Neuronal stem cell (in vitro differentiated cells): ENCODE measurements around the gene RUNX2.

Experiments
- DNase-seq: peaks from one replicate; pipeline ENCODE4 v3.0.0-alpha.2; 2013; ENCODE audit warnings: low spot score
- H2AFZ ChIP-seq: one replicate; pipeline ENCODE4 v1.6.1; 2013; ENCODE audit warnings: mild to moderate bottlenecking, low read length, inconsistent platforms
- H2AK5ac ChIP-seq: 2 replicates; pipeline ENCODE4 v1.6.1; 2013; ENCODE audit warnings: low read depth, mild to moderate bottlenecking, inconsistent platforms, low read length, moderate library complexity, mixed read lengths
- H2BK120ac ChIP-seq: 2 replicates; pipeline ENCODE4 v1.6.1; 2013; ENCODE audit warnings: low read depth, mild to moderate bottlenecking, inconsistent platforms, low read length, moderate library complexity, mixed read lengths
- H2BK12ac ChIP-seq: one replicate; pipeline ENCODE4 v1.6.1; 2013; ENCODE audit warnings: low read length, inconsistent platforms
- H2BK15ac ChIP-seq: 2 replicates; pipeline ENCODE4 v1.6.1; 2013; ENCODE audit warnings: mild to moderate bottlenecking, low read length, inconsistent platforms, mixed read lengths
- H2BK5ac ChIP-seq: one replicate; pipeline ENCODE4 v1.6.1; 2013; ENCODE audit warnings: inconsistent platforms, mild to moderate bottlenecking, low read length, moderate library complexity
- H3K14ac ChIP-seq: one replicate; pipeline ENCODE4 v1.6.1; 2013; ENCODE audit warnings: low read length, inconsistent platforms
- H3K18ac ChIP-seq: 2 replicates; pipeline ENCODE4 v1.6.1; 2013; ENCODE audit warnings: low read length, inconsistent platforms
- H3K23ac ChIP-seq: 2 replicates; pipeline ENCODE4 v1.6.1; 2013; ENCODE audit warnings: low read depth, mild to moderate bottlenecking, mixed read lengths, low read length, inconsistent platforms; ENCODE audit not compliant: poor library complexity
- H3K27ac ChIP-seq: replicated peaks from 3 replicates; pipeline ENCODE4 v1.5.1; 2013; ENCODE audit warnings: low read length, inconsistent platforms
- H3K27me3 ChIP-seq, 3 experiments: 2 replicates each; pipeline ENCODE4 v1.6.1; 2013; ENCODE audit warnings: low read length in 3 of 3, mild to moderate bottlenecking in 2 of 3, inconsistent platforms in 1 of 3, low read depth in 1 of 3, mixed read lengths in 1 of 3, moderate library complexity in 1 of 3; ENCODE audit not compliant: control insufficient read depth in 3 of 3, insufficient read depth in 3 of 3
- H3K36me3 ChIP-seq, 2 donors: replicated peaks in 1 of 2; 2 replicates each; pipeline ENCODE4 v1.6.1; 2013; ENCODE audit warnings: low read length in 2 of 2; ENCODE audit not compliant: control insufficient read depth in 2 of 2, insufficient read depth in 2 of 2
- H3K4ac ChIP-seq: 2 replicates; pipeline ENCODE4 v1.6.1; 2013; ENCODE audit warnings: inconsistent platforms, mild to moderate bottlenecking, low read length, moderate library complexity
- H3K4me1 ChIP-seq, 2 donors: 1 replicate in 1 of 2; 2 replicates in 1 of 2; pipeline ENCODE4 v1.6.1; 2013; ENCODE audit warnings: low read length in 2 of 2, low read depth in 1 of 2; ENCODE audit not compliant: control insufficient read depth in 2 of 2, insufficient read depth in 1 of 2
- H3K4me2 ChIP-seq: one replicate; pipeline ENCODE4 v1.6.1; 2013; ENCODE audit warnings: mild to moderate bottlenecking, low read length, inconsistent platforms; ENCODE audit not compliant: insufficient read depth, poor library complexity, severe bottlenecking
- H3K4me3 ChIP-seq, 2 donors: 2 replicates each; pipeline ENCODE4 v1.5.1; 2013; ENCODE audit warnings: low read length in 2 of 2, mild to moderate bottlenecking in 2 of 2, inconsistent platforms in 1 of 2, moderate library complexity in 1 of 2
- H3K79me1 ChIP-seq: one replicate; pipeline ENCODE4 v1.6.1; 2013; ENCODE audit warnings: low read depth, mild to moderate bottlenecking, inconsistent platforms, low read length, moderate library complexity
- H3K9ac ChIP-seq: one replicate; pipeline ENCODE4 v1.6.1; 2013; ENCODE audit warnings: mild to moderate bottlenecking, low read depth, low read length, inconsistent platforms; ENCODE audit not compliant: poor library complexity
- H3K9me3 ChIP-seq, 2 donors: replicated peaks in 1 of 2; 2 replicates each; pipeline versions ENCODE3 to v1.6.1; 2013; ENCODE audit warnings: low read length in 2 of 2, mild to moderate bottlenecking in 2 of 2, inconsistent platforms in 1 of 2, low read depth in 1 of 2, mixed read lengths in 1 of 2, moderate library complexity in 1 of 2; ENCODE audit not compliant: control insufficient read depth in 2 of 2, insufficient read depth in 1 of 2
- H4K8ac ChIP-seq: one replicate; pipeline ENCODE4 v1.6.1; 2013; ENCODE audit warnings: low read depth, mild to moderate bottlenecking, inconsistent platforms, low read length, moderate library complexity
- H4K91ac ChIP-seq: one replicate; pipeline ENCODE4 v1.6.1; 2013; ENCODE audit warnings: low read length, low read depth, mild to moderate bottlenecking, inconsistent platforms; ENCODE audit not compliant: poor library complexity
- WGBS, 2 donors: extraction: QIAGEN DNeasy Blood & Tissue Kit; methylation state at CpG; one replicate each; pipeline ENCODE4 v1.1.7; 2013; ENCODE audit warnings: missing lambda C conversion rate in 2 of 2, mixed read lengths in 1 of 2; ENCODE audit not compliant: insufficient read length in 2 of 2, insufficient replicate concordance in 1 of 2; ENCODE audit errors: extremely low coverage in 2 of 2; 5-methylcytosine and 5-hydroxymethylcytosine counted together

The RUNX2 gene

DNA sequence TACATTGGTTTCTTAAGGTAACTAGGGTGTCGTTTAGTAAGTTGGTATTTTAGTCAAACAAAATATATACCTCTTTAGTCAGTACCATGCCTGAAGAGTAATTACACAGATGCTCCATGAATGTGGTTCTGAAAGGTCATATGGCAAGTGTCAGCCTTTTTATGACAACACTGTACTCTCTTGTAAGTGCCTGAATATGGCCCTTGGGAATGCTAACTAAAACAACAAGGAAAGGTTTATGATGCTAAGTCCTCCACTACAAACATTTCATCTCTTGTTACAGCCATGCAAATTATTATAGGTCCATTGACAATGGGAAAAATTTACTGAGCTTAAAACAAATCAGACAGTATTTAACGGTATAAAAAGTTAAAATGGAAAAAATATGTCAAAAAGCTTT lies 88.6 kb downstream of the RUNX2 start:
- H3K4me2 ChIP-seq, result no peak overlapping the region
- H3K4me1 ChIP-seq, result peaks cover 7 to 11% of the 10 kb centered on the region in 2 donors
- peaks cover 0 to 27% (median 5%) of the 10 kb centered on the region in 3 experiments for H3K27me3 ChIP-seq
- H3K36me3 ChIP-seq, result peaks cover 0 to 2% of the 10 kb centered on the region in 2 donors
- WGBS, 2 donors, result no CpG with 5 or more reads among the region's 2 CpGs
- H3K14ac ChIP-seq, result no peak overlapping the region
- no peak overlapping the region for H3K4ac ChIP-seq
- H3K9me3 ChIP-seq, result no peaks in the 10 kb centered on the region
- H3K79me1 ChIP-seq, result peaks cover 4% of the 10 kb centered on the region
- H3K9ac ChIP-seq, result no peak overlapping the region
- no peak overlapping the region for H2AFZ ChIP-seq
- no peak overlapping the region for H2BK15ac ChIP-seq
- no peak overlapping the region for H3K27ac ChIP-seq
- no peak overlapping the region for H3K18ac ChIP-seq
- no peak overlapping the region for H2BK5ac ChIP-seq
- no peak overlapping the region for H3K23ac ChIP-seq
- no peak overlapping the region for H4K91ac ChIP-seq
- H2AK5ac ChIP-seq, result no peak overlapping the region
- H3K4me3 ChIP-seq, result no peak overlapping the region
- DNase-seq, result no peak
- no peak overlapping the region for H2BK120ac ChIP-seq
- no peak overlapping the region for H4K8ac ChIP-seq
- no peak overlapping the region for H2BK12ac ChIP-seq

DNA sequence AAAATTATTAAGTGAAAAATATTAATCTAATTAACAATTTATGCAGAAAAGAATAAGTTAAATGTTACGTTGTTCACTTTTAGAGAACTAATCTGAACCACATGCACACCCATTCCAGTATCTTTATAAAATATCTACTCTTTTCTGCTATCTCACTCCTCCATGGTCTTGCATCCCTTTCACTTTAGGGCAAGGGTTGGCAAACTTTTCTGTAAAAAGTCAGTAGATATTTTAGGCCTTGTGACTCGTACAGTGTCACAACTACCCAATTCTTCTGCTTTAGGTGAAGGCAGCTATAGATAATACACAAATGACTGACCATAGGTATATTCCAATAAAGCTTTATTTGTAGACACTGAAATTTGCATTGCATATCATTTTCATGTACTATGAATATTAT lies 89.3 kb downstream of the RUNX2 start:
- no peak overlapping the region for H3K23ac ChIP-seq
- no peak for DNase-seq
- H2BK120ac ChIP-seq, result no peak overlapping the region
- H2BK5ac ChIP-seq, result no peak overlapping the region
- H3K27ac ChIP-seq, result no peak overlapping the region
- peaks cover 0 to 32% (median 5%) of the 10 kb centered on the region in 3 experiments for H3K27me3 ChIP-seq
- H2AFZ ChIP-seq, result no peak overlapping the region
- H2BK12ac ChIP-seq, result no peak overlapping the region
- peaks cover 0 to 2% of the 10 kb centered on the region in 2 donors for H3K36me3 ChIP-seq
- no peak overlapping the region for H2AK5ac ChIP-seq
- H3K4me2 ChIP-seq, result no peak overlapping the region
- no peak overlapping the region for H3K18ac ChIP-seq
- no peak overlapping the region for H2BK15ac ChIP-seq
- no peak overlapping the region for H3K4me3 ChIP-seq
- peaks cover 7 to 11% of the 10 kb centered on the region in 2 donors for H3K4me1 ChIP-seq
- H4K91ac ChIP-seq, result no peak overlapping the region
- H3K4ac ChIP-seq, result no peak overlapping the region
- H3K14ac ChIP-seq, result no peak overlapping the region
- peaks cover 4% of the 10 kb centered on the region for H3K79me1 ChIP-seq
- no peaks in the 10 kb centered on the region for H3K9me3 ChIP-seq
- no peak overlapping the region for H3K9ac ChIP-seq
- no CpG with 5 or more reads among the region's 2 CpGs for WGBS, 2 donors
- no peak overlapping the region for H4K8ac ChIP-seq

DNA sequence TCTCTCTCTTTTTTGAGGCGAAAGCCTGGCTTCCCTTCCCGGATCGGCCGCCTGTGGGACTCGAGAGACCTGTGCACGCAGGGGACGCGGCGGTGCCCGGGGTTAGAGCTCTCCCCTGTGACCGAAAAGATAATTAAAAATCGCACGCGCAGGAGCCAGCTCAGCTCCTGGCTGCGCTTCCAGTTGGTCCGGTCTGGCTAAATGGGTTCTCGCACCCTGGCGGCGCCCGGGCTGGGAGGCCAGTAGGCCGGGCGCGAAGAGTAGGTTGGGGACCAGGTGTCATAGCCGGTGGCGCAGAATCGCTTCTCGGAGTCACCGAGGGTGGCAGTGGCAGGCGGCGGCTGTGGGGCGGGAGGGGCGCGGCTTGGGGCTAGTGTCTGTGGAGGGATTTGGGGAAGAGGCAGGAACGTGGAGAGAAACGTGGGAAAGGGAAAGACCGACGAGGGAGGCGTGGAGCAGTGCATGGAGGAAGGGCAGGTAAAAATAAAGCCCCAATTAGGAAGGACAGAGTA lies 91.5 kb downstream of the RUNX2 start:
- no peak overlapping the region for H3K14ac ChIP-seq
- H3K79me1 ChIP-seq, result peaks cover 4% of the 10 kb centered on the region
- no peaks in the 10 kb centered on the region for H3K9me3 ChIP-seq
- H2BK12ac ChIP-seq, result no peak overlapping the region
- H3K27ac ChIP-seq, result no peak overlapping the region
- H4K91ac ChIP-seq, result no peak overlapping the region
- H3K18ac ChIP-seq, result peak overlapping the region; percentile 59
- H2BK15ac ChIP-seq, result no peak overlapping the region
- peak overlapping the region; percentile 38 for H2AFZ ChIP-seq
- peaks cover 0 to 52% (median 15%) of the 10 kb centered on the region in 3 experiments for H3K27me3 ChIP-seq
- peaks cover 0 to 2% of the 10 kb centered on the region in 2 donors for H3K36me3 ChIP-seq
- H3K23ac ChIP-seq, result no peak overlapping the region
- no peak overlapping the region for H3K9ac ChIP-seq
- H3K4me2 ChIP-seq, result peak overlapping the region; percentile 58
- peak overlapping the region in 1 of 2 donors; percentile 73 for H3K4me3 ChIP-seq
- H2BK120ac ChIP-seq, result no peak overlapping the region
- peak; percentile 26 for DNase-seq
- WGBS, 2 donors, result no CpG with 5 or more reads among the region's 38 CpGs
- no peak overlapping the region for H2AK5ac ChIP-seq
- H4K8ac ChIP-seq, result no peak overlapping the region
- H3K4ac ChIP-seq, result no peak overlapping the region
- H3K4me1 ChIP-seq, result peaks cover 8 to 11% of the 10 kb centered on the region in 2 donors
- peak overlapping the region; percentile 19 for H2BK5ac ChIP-seq

DNA sequence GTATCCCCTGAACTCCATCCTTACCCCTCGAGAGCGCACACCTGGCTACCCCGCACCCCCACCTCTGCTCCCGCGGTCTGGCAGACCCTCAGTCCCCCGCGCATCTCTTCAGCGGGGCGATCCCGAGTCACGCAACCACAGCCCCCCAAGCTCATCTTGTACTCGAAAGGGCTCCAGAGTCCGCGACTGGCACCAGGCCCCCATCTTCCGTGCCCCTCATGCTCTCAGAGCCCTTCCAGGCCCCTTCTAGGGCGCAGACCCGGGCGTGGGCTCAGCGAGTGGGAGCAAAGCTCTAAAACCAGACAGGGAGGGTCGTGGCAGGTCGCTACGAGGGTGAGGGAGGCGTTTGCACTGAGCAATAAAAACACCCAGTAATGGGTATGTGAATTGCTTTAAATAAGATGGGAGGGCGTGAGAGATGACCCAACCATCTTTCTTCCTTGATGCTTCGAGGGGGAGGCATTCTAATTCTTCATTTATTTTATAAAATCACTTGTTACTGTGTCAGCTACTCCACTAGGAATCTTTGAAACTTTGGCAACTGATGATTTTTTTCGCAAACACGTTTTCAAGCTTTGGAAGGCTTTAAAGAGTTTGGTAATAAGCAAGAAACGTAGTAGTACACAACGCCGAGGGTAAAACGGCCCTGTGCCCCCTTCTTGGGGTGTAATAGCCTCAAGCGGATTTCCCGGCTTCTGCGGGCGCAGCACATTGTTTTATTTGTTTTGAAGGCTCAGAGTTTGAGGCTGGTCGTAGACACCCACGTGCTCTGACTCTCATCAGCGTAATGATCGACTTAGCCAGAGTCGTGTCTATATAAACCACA lies 92.2 kb downstream of the RUNX2 start:
- H3K4me3 ChIP-seq, result peak overlapping the region; percentile 56 to 73
- no peak overlapping the region for H3K27ac ChIP-seq
- H2BK15ac ChIP-seq, result peak overlapping the region; percentile 69
- H3K4ac ChIP-seq, result no peak overlapping the region
- peak overlapping the region; percentile 19 for H2BK5ac ChIP-seq
- H2BK12ac ChIP-seq, result no peak overlapping the region
- peaks cover 3% of the 10 kb centered on the region for H3K79me1 ChIP-seq
- WGBS, 2 donors, result no CpG with 5 or more reads among the region's 40 CpGs
- no peak overlapping the region for H4K91ac ChIP-seq
- peaks cover 0 to 53% (median 15%) of the 10 kb centered on the region in 3 experiments for H3K27me3 ChIP-seq
- peaks cover 8 to 11% of the 10 kb centered on the region in 2 donors for H3K4me1 ChIP-seq
- peak overlapping the region; percentile 61 for H3K23ac ChIP-seq
- H3K18ac ChIP-seq, result peak overlapping the region; percentile 86
- peak; percentile 33 for DNase-seq
- no peak overlapping the region for H4K8ac ChIP-seq
- peak overlapping the region; percentile 66 for H2AFZ ChIP-seq
- H2AK5ac ChIP-seq, result peak overlapping the region; percentile 47
- no peak overlapping the region for H3K9ac ChIP-seq
- H3K9me3 ChIP-seq, result no peaks in the 10 kb centered on the region
- no peak overlapping the region for H2BK120ac ChIP-seq
- no peak overlapping the region for H3K14ac ChIP-seq
- peaks cover 0 to 2% of the 10 kb centered on the region in 2 donors for H3K36me3 ChIP-seq
- peak overlapping the region; percentile 58 for H3K4me2 ChIP-seq
